ENCODE data around the gene ZNF408. TPM values are rescaled to one million over a fixed set of nuclear protein-coding genes. Genes with fewer than 3 reads are reported as not detected.
A peak's percentile ranks its signal among the peaks of the same experiment; 100 is the strongest.
"Not testable (repeated sequence)": the region's sequence is repeated elsewhere in the genome, so short reads cannot be mapped to it uniquely, and the experiment has no call there.

Gene ZNF408
- total RNA-seq, 1 donor from 2014 or later = 8.2 TPM

- H3K27me3 ChIP-seq (ENCODE audit: control insufficient read depth, insufficient read depth, low read length) = no peaks in the 10 kb centered on the region
- TF ChIP-seq CTCF (IDR thresholded peaks at IDR 0.05; ENCODE audit: insufficient read depth, low read length, severe bottlenecking) = no peak
- peak overlapping the region; percentile 65 for H3K4me3 ChIP-seq (ENCODE audit: low read depth, low read length)
- H3K36me3 ChIP-seq (ENCODE audit: control insufficient read depth, insufficient read depth, low read length) = peaks cover 29% of the 10 kb centered on the region
- DNase-seq (ENCODE audit: low read depth) (no peak), FAIRE-seq (no peak)
These were observed 335 bp downstream of the ZNF408 start for GRCh38 chr11:46701078-46701654.

- no peak for DNase-seq (ENCODE audit: low read depth)
- FAIRE-seq = no peak
- no peak for TF ChIP-seq CTCF (IDR thresholded peaks at IDR 0.05; ENCODE audit: insufficient read depth, low read length, severe bottlenecking)
- Histone ChIP-seq H3K4me3 (ENCODE audit: low read depth, low read length) (no peak overlapping the region), H3K36me3 (ENCODE audit: control insufficient read depth, insufficient read depth, low read length) (peaks cover 26% of the 10 kb centered on the region), H3K27me3 (ENCODE audit: control insufficient read depth, insufficient read depth, low read length) (no peaks in the 10 kb centered on the region)
These were observed 4.3 kb downstream of the ZNF408 start for GRCh38 chr11:46705070-46705688.

GRCh38 chr11:46706886-46707285 lies 6.1 kb downstream of the ZNF408 start:
- H3K4me3 ChIP-seq (ENCODE audit: low read depth, low read length) = no peak overlapping the region
- DNase-seq (ENCODE audit: low read depth) (no peak), FAIRE-seq (no peak)
- TF ChIP-seq CTCF (IDR thresholded peaks at IDR 0.05; ENCODE audit: insufficient read depth, low read length, severe bottlenecking) = no peak
- no peaks in the 10 kb centered on the region for H3K27me3 ChIP-seq (ENCODE audit: control insufficient read depth, insufficient read depth, low read length)
- peaks cover 26% of the 10 kb centered on the region for H3K36me3 ChIP-seq (ENCODE audit: control insufficient read depth, insufficient read depth, low read length)

GRCh38 chr11:46709351-46709750 lies 8.5 kb downstream of the ZNF408 start:
- H3K4me3 ChIP-seq (ENCODE audit: low read depth, low read length); H3K27me3 ChIP-seq (ENCODE audit: control insufficient read depth, insufficient read depth, low read length); FAIRE-seq; DNase-seq (ENCODE audit: low read depth): not testable (repeated sequence)
- peaks cover 16% of the 10 kb centered on the region for H3K36me3 ChIP-seq (ENCODE audit: control insufficient read depth, insufficient read depth, low read length)

- no peak for FAIRE-seq
- Histone ChIP-seq H3K4me3 (ENCODE audit: low read depth, low read length) (no peak overlapping the region), H3K27me3 (ENCODE audit: control insufficient read depth, insufficient read depth, low read length) (no peaks in the 10 kb centered on the region), H3K36me3 (ENCODE audit: control insufficient read depth, insufficient read depth, low read length) (peaks cover 4% of the 10 kb centered on the region)
- DNase-seq (ENCODE audit: low read depth) = peak; percentile 47
- TF ChIP-seq CTCF (IDR thresholded peaks at IDR 0.05; ENCODE audit: insufficient read depth, low read length, severe bottlenecking) = no peak
These were observed 10.0 kb downstream of the ZNF408 start for GRCh38 chr11:46710821-46711269.

GRCh38 chr11:46711303-46711702 lies 10.5 kb downstream of the ZNF408 start:
- FAIRE-seq = no peak
- TF ChIP-seq CTCF (IDR thresholded peaks at IDR 0.05; ENCODE audit: insufficient read depth, low read length, severe bottlenecking) = no peak
- Histone ChIP-seq H3K27me3 (ENCODE audit: control insufficient read depth, insufficient read depth, low read length) (no peaks in the 10 kb centered on the region), H3K4me3 (ENCODE audit: low read depth, low read length) (no peak overlapping the region), H3K36me3 (ENCODE audit: control insufficient read depth, insufficient read depth, low read length) (peaks cover 2% of the 10 kb centered on the region)
- no peak for DNase-seq (ENCODE audit: low read depth)

All from bronchial epithelial cell (primary cell).